K562 (cell line): Measurements from ENCODE around the gene PTP4A1. TPM values are rescaled to one million over a fixed set of nuclear protein-coding genes. Genes with fewer than 3 reads are reported as not detected.
A peak's percentile ranks its signal among the peaks of the same experiment; 100 is the strongest.

ENCODE experiments used
- GTF3C2 ChIP-seq: IDR thresholded peaks from 3 replicates; pipeline ENCODE4 v1.6.1; 2011; ENCODE audit warnings: borderline replicate concordance, mild to moderate bottlenecking, moderate library complexity; ENCODE audit not compliant: insufficient read length; ENCODE audit errors: extremely low read depth
- HNRNPH1 ChIP-seq: fragments of 200-400 bp; formaldehyde crosslinking; optimal IDR thresholded peaks from 2 replicates; pipeline ENCODE3; 2017; ENCODE audit warnings: low read depth, mild to moderate bottlenecking, low read length, moderate library complexity
- MGA ChIP-seq: fragments of 450-650 bp; IDR thresholded peaks from 2 replicates; pipeline ENCODE4 v1.6.1; 2016; ENCODE audit warnings: mild to moderate bottlenecking, moderate library complexity
- PTRF ChIP-seq: fragments of 450-650 bp; IDR thresholded peaks from 2 replicates; pipeline ENCODE4 v1.6.1; 2016; ENCODE audit warnings: mild to moderate bottlenecking, missing genetic modification characterization, missing compliant biosample characterization
- TBL1XR1 ChIP-seq, 2 experiments: IDR thresholded peaks; 2 replicates each; pipeline ENCODE4 v1.6.1; 2012; ENCODE audit warnings: improper control_type of control experiment in 2 of 2, low read length in 2 of 2, mild to moderate bottlenecking in 1 of 2
- UBTF ChIP-seq, 2 experiments: IDR thresholded peaks; 2 replicates each; pipeline ENCODE4 v1.6.1; 2012; ENCODE audit warnings: improper control_type of control experiment in 2 of 2, low read depth in 2 of 2, low read length in 2 of 2, borderline replicate concordance in 1 of 2
- XRCC5 ChIP-seq: fragments of 200-400 bp; formaldehyde crosslinking; IDR thresholded peaks from 2 replicates; pipeline ENCODE4 v1.6.1; 2017; ENCODE audit warnings: low read depth, mild to moderate bottlenecking, low read length
- ZNF75A ChIP-seq: fragments of 450-650 bp; formaldehyde crosslinking; IDR thresholded peaks from 2 replicates; pipeline ENCODE4 v1.4.0; 2020; ENCODE audit warnings: mild to moderate bottlenecking
- ZNF830 ChIP-seq: fragments of 250-450 bp; sonication (Bioruptor Pico); IDR thresholded peaks from 2 replicates; pipeline ENCODE4 v1.5.0; 2021; ENCODE audit warnings: mild to moderate bottlenecking
- polyA plus RNA-seq, 8 experiments: library from polyadenylated mRNA; depleted of rRNA in 4 of 8; stranded (reverse) in 5 of 8; unstranded in 3 of 8; fragments of >200 nt; fragmentation: Nextera tagmentation in 2 of 8; fragmentation: Illumina TruSeq in 1 of 8; extraction: Ambion mirVana in 2 of 8; extraction: Trizol in 1 of 8; gene quantifications; 2 replicates each; pipeline versions ENCODE4 v1.2.1 to v1.2.3, GENCODE V29; 2011 to 2014; ENCODE audit warnings: inconsistent platforms in 1 of 8, missing spikeins in 1 of 8
- total RNA-seq, 7 experiments: library from RNA; depleted of rRNA in 6 of 7; stranded (reverse); fragments of >200 nt in 6 of 7; fragmentation: Illumina TruSeq in 2 of 7; extraction: Trizol in 2 of 7; gene quantifications; 2 replicates each; pipeline versions ENCODE4 v1.2.1 to v1.2.3, GENCODE V29; 2011 to 2021; ENCODE audit warnings: low replicate concordance in 1 of 7

Gene PTP4A1
- total and polyA plus RNA-seq, 9 of the 15 experiments (the other 6 are each of a cell fraction or from before 2014, with no cell fraction given): 3.7 to 67.5 (median 13.1) TPM

GRCh38 chr6:63573076-63573898 is 1.0 kb downstream of the PTP4A1 start (continued):
- peak; percentile 53 for TF ChIP-seq MGA
- no peak for TF ChIP-seq ZNF75A
- no peak; a peak in 1 of 4 replicates for TF ChIP-seq UBTF (IDR thresholded peaks at IDR 0.05; ENCODE audit: borderline replicate concordance in 1 of 2, low read depth in 2 of 2, low read length in 2 of 2)
- no peak for TF ChIP-seq PTRF (tag)
- no peak for TF ChIP-seq GTF3C2
- no peak for TF ChIP-seq XRCC5
- TF ChIP-seq TBL1XR1 (IDR thresholded peaks at IDR 0.05; ENCODE audit: low read length in 2 of 2): no peak
- TF ChIP-seq HNRNPH1: no peak
- TF ChIP-seq ZNF830 (CRISPR knock-in tag): peak; percentile 29; the same call in 1 of the 2 replicates
